K562 (cell line): Measurements from ENCODE around the gene CKLF. TPM values are rescaled to one million over a fixed set of nuclear protein-coding genes. Genes with fewer than 3 reads are reported as not detected.

Experiments
- ATAC-seq: fragments of 200-7000 bp; cut with Tn5 transposase; 3 replicates; pipeline ENCODE4 v1.9.1; 2020; ENCODE audit warnings: moderate library complexity
- BruUV-seq: library from RNA; stranded (reverse); fragments of 400-500 nt; replicated peaks from 2 replicates; lab custom pipeline; 2021; lab: Mats Ljungman, UMichigan
- CTCF ChIA-PET: fragments of 300-600 bp; formaldehyde crosslinking; extraction: SDS; loops from one replicate; lab custom pipeline; 2021; ENCODE audit warnings: low intra/inter-chr PET ratio; lab: Yijun Ruan, JAX
- POLR2A ChIA-PET: fragments of 300-600, 350-650 bp; sonication (Branson Sonifier 250); formaldehyde crosslinking; extraction: SDS; loops from one replicate; lab custom pipeline; 2021; ENCODE audit warnings: antibody characterized with exemption, inconsistent platforms; lab: Yijun Ruan, JAX
- DNase-seq, 4 experiments: peaks; one replicate each; pipeline versions ENCODE4 v3.0.0 to v3.0.0-alpha.2; 2011 to 2018; ENCODE audit warnings: low spot score in 3 of 4, mixed read lengths in 3 of 4; ENCODE audit errors: extremely low read depth in 1 of 4
- FAIRE-seq: peaks from 2 replicates; lab custom pipeline; 2011; peaks lifted over from hg19 to GRCh38; lab: Jason Lieb, UNC
- H2AFZ ChIP-seq: 2 replicates; pipeline ENCODE4 v1.6.0; 2011; ENCODE audit warnings: low read depth, low read length, control low read depth, inconsistent platforms
- H3K27ac ChIP-seq: fragments of 200-600 bp; 3 replicates; pipeline ENCODE4 v1.8.0; 2011; ENCODE audit warnings: low read depth, mild to moderate bottlenecking, control low read depth, inconsistent platforms, low read length, moderate library complexity, mixed read lengths; ENCODE audit errors: extremely low read depth
- H3K27me3 ChIP-seq, 2 experiments: fragments of 300-600 bp in 1 of 2; 2 replicates in 1 of 2; 3 replicates in 1 of 2; pipeline versions ENCODE4 v1.6.0 to v1.8.0; 2011; ENCODE audit warnings: inconsistent platforms in 2 of 2, low read length in 2 of 2, mild to moderate bottlenecking in 1 of 2, mixed read lengths in 1 of 2, moderate library complexity in 1 of 2; ENCODE audit not compliant: control insufficient read depth in 2 of 2, insufficient read depth in 2 of 2
- H3K36me3 ChIP-seq: fragments of 300-600 bp; 3 replicates; pipeline ENCODE4 v1.8.0; 2011; ENCODE audit warnings: mild to moderate bottlenecking, low read length, inconsistent platforms; ENCODE audit not compliant: control insufficient read depth, insufficient read depth
- H3K4me1 ChIP-seq, 2 experiments: fragments of 200-600 bp in 1 of 2; replicated peaks in 1 of 2; 2 replicates in 1 of 2; 3 replicates in 1 of 2; pipeline versions ENCODE4 v1.5.1 to v1.8.0; 2011; ENCODE audit warnings: inconsistent platforms in 2 of 2, low read length in 2 of 2, mild to moderate bottlenecking in 1 of 2, mixed read lengths in 1 of 2, moderate library complexity in 1 of 2; ENCODE audit not compliant: control insufficient read depth in 2 of 2, insufficient read depth in 2 of 2
- H3K4me2 ChIP-seq: 2 replicates; pipeline ENCODE4 v1.6.1; 2011; ENCODE audit warnings: low read length, control low read depth, inconsistent platforms, mixed read lengths; ENCODE audit not compliant: insufficient read depth
- H3K4me3 ChIP-seq: fragments of 200-600 bp; sonication (generic), shearing (Covaris generic); 2 replicates; pipeline ENCODE4 v1.5.1; 2016; ENCODE audit warnings: control low read depth, inconsistent platforms
- H3K79me2 ChIP-seq: fragments of 200-600 bp; 3 replicates; pipeline ENCODE4 v1.8.0; 2011; ENCODE audit warnings: low read length, inconsistent platforms; ENCODE audit not compliant: control insufficient read depth, insufficient read depth
- H3K9ac ChIP-seq, 2 experiments: 2 replicates each; pipeline versions ENCODE4 v1.6.0 to v1.6.1; 2011; ENCODE audit warnings: low read depth in 2 of 2, low read length in 2 of 2, control low read depth in 1 of 2, inconsistent platforms in 1 of 2, mild to moderate bottlenecking in 1 of 2, mixed read lengths in 1 of 2; ENCODE audit not compliant: insufficient read depth in 1 of 2
- H3K9me1 ChIP-seq: one replicate; pipeline ENCODE4 v1.6.0; 2011; ENCODE audit warnings: inconsistent platforms, mild to moderate bottlenecking, low read length, moderate library complexity; ENCODE audit not compliant: control insufficient read depth, insufficient read depth
- H3K9me3 ChIP-seq: replicated peaks from 2 replicates; pipeline ENCODE4 v1.5.1; 2011; ENCODE audit warnings: low read depth, low read length, inconsistent platforms; ENCODE audit not compliant: control insufficient read depth, insufficient read depth
- H4K20me1 ChIP-seq: replicated peaks from 2 replicates; pipeline ENCODE4 v1.6.1; 2011; ENCODE audit warnings: low read length, inconsistent platforms, mixed read lengths; ENCODE audit not compliant: control insufficient read depth, insufficient read depth
- EGR1 ChIP-seq: fragments of 450-650 bp; conservative IDR thresholded peaks from 2 replicates; pipeline ENCODE4 v1.6.1; 2017; ENCODE audit warnings: mild to moderate bottlenecking
- EP300 ChIP-seq: IDR thresholded peaks from 2 replicates; pipeline ENCODE4 v1.6.1; 2012; ENCODE audit warnings: low read length, improper control_type of control experiment
- FOS ChIP-seq: IDR thresholded peaks from 3 replicates; pipeline ENCODE4 v1.6.1; 2011; ENCODE audit not compliant: insufficient read length; ENCODE audit errors: extremely low read depth
- HLTF ChIP-seq: fragments of 450-650 bp; IDR thresholded peaks from 2 replicates; pipeline ENCODE4 v1.6.1; 2016
- LEF1 ChIP-seq: fragments of 450-650 bp; IDR thresholded peaks from 2 replicates; pipeline ENCODE4 v1.6.1; 2016; ENCODE audit warnings: mild to moderate bottlenecking
- NFIC ChIP-seq: fragments of 450-650 bp; IDR thresholded peaks from 2 replicates; pipeline ENCODE4 v1.6.1; 2017; ENCODE audit warnings: mild to moderate bottlenecking, inconsistent platforms
- NR2C1 ChIP-seq, 2 experiments: fragments of 450-650 bp; IDR thresholded peaks; 2 replicates each; pipeline ENCODE4 v1.6.1; 2017; ENCODE audit warnings: mild to moderate bottlenecking in 2 of 2, antibody characterized with exemption in 1 of 2, inconsistent platforms in 1 of 2, missing compliant biosample characterization in 1 of 2, missing genetic modification characterization in 1 of 2
- POLR2G ChIP-seq: fragments of 200-400 bp; formaldehyde crosslinking; IDR thresholded peaks from 2 replicates; pipeline ENCODE4 v1.6.1; 2017; ENCODE audit warnings: low read depth, mild to moderate bottlenecking, antibody characterized with exemption, low read length, moderate library complexity
- RFX1 ChIP-seq: fragments of 450-650 bp; IDR thresholded peaks from 2 replicates; pipeline ENCODE4 v1.6.1; 2016; ENCODE audit warnings: mild to moderate bottlenecking, moderate library complexity
- RFX5 ChIP-seq: IDR thresholded peaks from 2 replicates; pipeline ENCODE4 v1.6.1; 2011; ENCODE audit warnings: low read depth, mild to moderate bottlenecking, improper control_type of control experiment, low read length
- ZNF133 ChIP-seq: fragments of 250-450 bp; sonication (Bioruptor Pico); IDR thresholded peaks from 2 replicates; pipeline ENCODE4 v1.4.0; 2020; ENCODE audit warnings: mild to moderate bottlenecking
- ZNF699 ChIP-seq: fragments of 250-450 bp; sonication (Bioruptor Pico); IDR thresholded peaks from 2 replicates; pipeline ENCODE4 v1.8.0; 2021; ENCODE audit warnings: mild to moderate bottlenecking, moderate library complexity; ENCODE audit not compliant: insufficient replicate concordance
- ZNF778 ChIP-seq: fragments of 450-650 bp; formaldehyde crosslinking; IDR thresholded peaks from 2 replicates; pipeline ENCODE4 v1.4.0; 2020; ENCODE audit warnings: mild to moderate bottlenecking, moderate library complexity
- WGBS: fragments of 100-300 bp; shearing (Covaris generic); methylation state at CpG from one replicate; pipeline ENCODE4 v1.1.6; 2016; ENCODE audit warnings: low coverage, mixed read lengths; ENCODE audit not compliant: insufficient coverage; ENCODE audit errors: missing lambda C conversion rate; 5-methylcytosine and 5-hydroxymethylcytosine counted together
- in situ Hi-C: fragments of 300-500 bp; cut with MboI; formaldehyde crosslinking; loops from 4 replicates; pipeline ENCODE4 v1.15.0; 2018; ENCODE audit warnings: inconsistent platforms, mixed read lengths
- intact Hi-C: fragments of 100-400 bp; cut with micrococcal nuclease; formaldehyde crosslinking; loops from 2 replicates; pipeline ENCODE4 v1.14.2; 2022
- polyA plus RNA-seq, 8 experiments: library from polyadenylated mRNA; depleted of rRNA in 4 of 8; stranded (reverse) in 5 of 8; unstranded in 3 of 8; fragments of >200 nt; fragmentation: Nextera tagmentation in 2 of 8; fragmentation: Illumina TruSeq in 1 of 8; extraction: Ambion mirVana in 2 of 8; extraction: Trizol in 1 of 8; gene quantifications; 2 replicates each; pipeline versions ENCODE4 v1.2.1 to v1.2.3, GENCODE V29; 2011 to 2014; ENCODE audit warnings: inconsistent platforms in 1 of 8, missing spikeins in 1 of 8
- total RNA-seq, 7 experiments: library from RNA; depleted of rRNA in 6 of 7; stranded (reverse); fragments of >200 nt in 6 of 7; fragmentation: Illumina TruSeq in 2 of 7; extraction: Trizol in 2 of 7; gene quantifications; 2 replicates each; pipeline versions ENCODE4 v1.2.1 to v1.2.3, GENCODE V29; 2011 to 2021; ENCODE audit warnings: low replicate concordance in 1 of 7

CKLF gene
- total and polyA plus RNA-seq, 9 of the 15 experiments (the other 6 are each of a cell fraction or from before 2014, with no cell fraction given): 84.8 to 322 (median 118) TPM

DNA sequence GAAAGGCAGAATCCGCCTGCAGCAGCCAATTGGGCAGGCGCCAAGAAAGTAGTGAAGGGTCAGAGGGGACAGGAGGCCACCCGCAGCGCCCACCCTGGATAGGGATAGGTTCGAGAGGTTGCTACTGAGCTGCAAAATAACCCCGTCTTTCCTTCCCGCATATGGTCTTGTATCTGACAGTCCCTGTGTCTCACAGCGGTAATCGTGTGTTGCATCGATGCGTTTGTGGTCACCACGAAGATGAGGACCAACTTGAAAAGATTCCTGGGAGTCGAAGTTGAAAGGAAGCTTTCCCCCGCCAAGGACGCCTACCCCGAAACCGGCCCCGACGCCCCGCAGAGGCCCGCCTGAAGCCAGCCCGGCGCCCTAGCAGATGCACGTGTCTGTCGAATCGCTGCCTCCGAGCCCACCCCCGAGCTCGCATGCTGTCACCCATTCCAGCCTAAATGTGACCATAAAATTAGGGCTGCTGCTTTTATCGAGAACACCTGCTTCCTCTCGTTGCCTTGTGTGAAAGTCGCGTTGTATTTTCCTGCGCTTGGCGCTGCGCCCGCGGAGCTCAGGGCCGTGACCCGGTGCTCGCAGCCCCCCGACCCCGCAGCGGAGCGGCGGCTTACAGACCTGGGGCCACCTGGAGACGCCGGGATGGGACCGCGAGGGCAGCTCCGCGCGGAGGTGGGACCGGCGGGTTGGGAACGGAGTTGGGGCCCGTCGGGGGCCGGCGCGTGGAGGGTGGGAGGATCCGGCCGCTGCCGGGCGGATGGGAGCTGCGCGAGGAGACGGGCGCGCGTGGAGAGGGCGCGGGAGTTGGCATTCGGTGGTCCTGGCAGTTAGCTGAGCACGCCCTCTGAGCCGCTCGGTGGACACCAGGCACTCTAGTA, 26.5 kb downstream of the CKLF start, which contains the start of gene CMTM2:
TSS of gene CMTM2 (plus strand) at position 813 of the 881 bp plus-strand sequence. CDS start 145 bp downstream, outside the sequence.
- no peak within 1 kb of the TSS for H3K9ac ChIP-seq
- H3K27ac ChIP-seq: no peak within 1 kb of the TSS
- CTCF ChIA-PET: no interaction called here
- no peak for ATAC-seq
- H3K36me3 ChIP-seq: no peaks in the 10 kb centered on the region
- POLR2A ChIA-PET: interaction anchor here (1.4 kb wide), 1 partner anchor 9 kb away, joined by 4 read pairs; no protein-coding TSS in a partner anchor
- intact Hi-C loops: no loop called here
- 51% methylated on average over 52 of the region's 77 CpGs for WGBS
- H3K9me1 ChIP-seq: no peaks in the 10 kb centered on the region
- no peaks in the 10 kb centered on the region for H3K9me3 ChIP-seq
- no peak for DNase-seq
- H3K27me3 ChIP-seq: peaks cover 4 to 16% of the 10 kb centered on the region in 2 experiments; a peak in 4 of 5 replicates
- H4K20me1 ChIP-seq: no peaks in the 10 kb centered on the region
- TF ChIP-seq RFX5 (no peak), NFIC (peak; percentile 18; the same call in 1 of the 2 replicates)
- no peak within 1 kb of the TSS for H2AFZ ChIP-seq
- H3K4me3 ChIP-seq: no peak within 1 kb of the TSS
- in situ Hi-C loops: no loop called here
- H3K4me2 ChIP-seq: no peak within 1 kb of the TSS
- peaks cover 7 to 9% of the 10 kb centered on the region in 2 experiments for H3K4me1 ChIP-seq
- no peaks in the 10 kb centered on the region for H3K79me2 ChIP-seq
- no TSS peak for BruUV-seq
- no peak for FAIRE-seq

DNA sequence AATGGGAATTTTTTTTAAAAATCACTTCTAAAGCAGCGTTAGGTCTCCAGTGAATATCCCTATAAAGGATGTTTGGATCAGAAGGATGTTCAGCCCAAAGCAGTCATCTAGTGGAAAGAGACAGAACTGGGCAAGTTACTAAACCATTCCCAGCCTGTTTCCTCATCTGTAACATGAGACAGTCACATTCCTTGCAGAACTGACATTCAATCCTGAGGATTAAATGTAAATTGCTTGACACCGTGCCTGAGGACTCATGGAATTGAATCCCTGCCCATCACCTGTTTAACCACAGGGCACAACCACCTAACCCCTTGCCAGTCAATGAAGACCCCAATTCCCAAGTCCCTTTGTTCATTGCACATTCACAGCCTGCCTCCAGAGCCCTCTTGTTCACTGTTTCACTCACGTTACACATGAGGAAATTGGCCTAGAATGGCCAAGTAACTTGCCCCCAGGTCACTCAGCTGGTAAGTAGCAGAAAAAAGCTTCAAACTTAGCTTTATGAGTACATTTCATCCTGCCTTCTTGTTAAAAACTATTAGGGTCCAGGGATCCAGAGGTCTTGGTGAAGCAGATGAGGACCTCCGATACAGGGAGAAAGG, 28.3 kb downstream of the CKLF start:
- WGBS: 11% methylated on average over 4 of the region's 4 CpGs
- DNase-seq: no peak
- FAIRE-seq: no peak
- CTCF ChIA-PET: interaction anchor here (0.5 kb wide), 1 partner anchor 9 kb away, joined by 3 read pairs; no protein-coding TSS in a partner anchor
- POLR2A ChIA-PET: interaction anchor here (1.0 kb wide), 1 partner anchor 9 kb away, joined by 3 read pairs; no protein-coding TSS in a partner anchor
- Histone ChIP-seq H3K4me3 (no peak overlapping the region), H3K9ac (no peak overlapping the region), H3K27me3 (peaks cover 4 to 16% of the 10 kb centered on the region in 2 experiments; a peak in 4 of 5 replicates), H3K9me3 (no peaks in the 10 kb centered on the region), H3K27ac (no peak overlapping the region), H3K9me1 (no peaks in the 10 kb centered on the region), H3K36me3 (no peaks in the 10 kb centered on the region), H2AFZ (no peak overlapping the region), H3K4me1 (peaks cover 0 to 9% of the 10 kb centered on the region in 2 experiments; a peak in 4 of 5 replicates), H3K4me2 (no peak overlapping the region), H4K20me1 (no peaks in the 10 kb centered on the region), H3K79me2 (no peaks in the 10 kb centered on the region)
- in situ Hi-C loops: no loop called here
- intact Hi-C loops: no loop called here
- no TSS peak for BruUV-seq
- ATAC-seq: no peak
- TF ChIP-seq HLTF: no peak
- no peak for TF ChIP-seq FOS
- TF ChIP-seq ZNF699 (CRISPR knock-in tag): no peak
- TF ChIP-seq RFX1: no peak
- TF ChIP-seq NR2C1 (IDR thresholded peaks at IDR 0.05): no peak
- TF ChIP-seq NR2C1 (tag; IDR thresholded peaks at IDR 0.05): no peak
- no peak for TF ChIP-seq ZNF778 (CRISPR knock-in tag)
- TF ChIP-seq EGR1: no peak
- no peak for TF ChIP-seq LEF1
- no peak for TF ChIP-seq POLR2G
- TF ChIP-seq EP300: no peak
- no peak for TF ChIP-seq ZNF133 (CRISPR knock-in tag)
